DMS53 treated with DMSO at 0.1 percent for 48 hours (cell line): ENCODE data around the gene WFDC2.

Experiments
- DNase-seq: peaks from one replicate; lab custom pipeline; 2025; ENCODE audit not compliant: unreplicated experiment; lab: John Stamatoyannopoulos, UW

Gene WFDC2

GRCh38 chr20:45489083-45489531 lies 19.6 kb downstream of the WFDC2 start:
- DNase-seq: no peak

- no peak for DNase-seq
Observed at GRCh38 chr20:45495501-45495941, 26.0 kb downstream of the WFDC2 start.

DNA sequence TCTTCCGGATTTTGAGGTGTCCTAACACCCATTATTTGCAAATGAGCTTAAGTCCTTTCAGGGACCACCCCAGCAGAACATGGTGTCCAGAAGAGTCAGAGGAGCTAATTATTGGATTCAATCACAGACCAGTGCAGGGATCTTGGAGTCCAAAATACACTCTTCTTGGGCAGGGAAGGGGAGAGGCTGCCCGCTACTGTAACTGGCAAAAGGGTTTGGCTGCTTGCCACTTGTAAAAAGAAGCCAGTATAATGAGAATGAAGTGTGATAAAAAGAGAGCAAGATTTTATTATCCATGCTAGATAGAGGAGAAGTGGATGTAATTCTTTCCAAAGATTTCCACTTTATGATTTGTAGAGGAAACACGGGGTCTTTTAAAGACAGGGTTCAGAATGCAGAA lies 26.6 kb downstream of the WFDC2 start:
- DNase-seq: no peak

GRCh38 chr20:45497971-45498494 lies 28.5 kb downstream of the WFDC2 start:
- DNase-seq: no peak

- DNase-seq: no peak
Observed at GRCh38 chr20:45500022-45500421, 30.5 kb downstream of the WFDC2 start.

- no peak for DNase-seq
Observed at GRCh38 chr20:45501600-45501999, 32.0 kb downstream of the WFDC2 start.

DNA sequence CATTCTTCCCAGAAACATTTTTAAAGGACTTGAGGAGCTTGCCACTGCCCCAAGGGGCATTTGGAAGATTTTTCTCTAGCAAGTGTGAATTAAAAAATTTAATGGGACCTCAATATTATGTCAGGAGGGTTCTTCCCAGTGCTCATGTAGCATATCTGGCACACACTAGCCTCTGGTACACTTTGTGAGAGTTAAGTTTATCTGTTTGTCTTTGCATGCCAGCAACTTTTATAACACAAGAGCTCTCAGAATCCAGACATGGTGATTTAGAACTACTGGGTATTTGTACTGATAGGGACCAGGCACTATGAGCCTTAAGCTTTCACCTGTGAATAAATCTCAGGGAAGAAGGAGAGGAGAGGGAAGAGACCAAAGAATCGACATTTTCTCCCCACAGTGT lies 33.0 kb downstream of the WFDC2 start:
- no peak for DNase-seq

- no peak for DNase-seq
Observed at GRCh38 chr20:45503403-45503802, 33.9 kb downstream of the WFDC2 start.

GRCh38 chr20:45506398-45506797 lies 36.8 kb downstream of the WFDC2 start:
- DNase-seq: no peak

- DNase-seq: no peak
Observed at GRCh38 chr20:45507011-45507820, 37.7 kb downstream of the WFDC2 start.

DNA sequence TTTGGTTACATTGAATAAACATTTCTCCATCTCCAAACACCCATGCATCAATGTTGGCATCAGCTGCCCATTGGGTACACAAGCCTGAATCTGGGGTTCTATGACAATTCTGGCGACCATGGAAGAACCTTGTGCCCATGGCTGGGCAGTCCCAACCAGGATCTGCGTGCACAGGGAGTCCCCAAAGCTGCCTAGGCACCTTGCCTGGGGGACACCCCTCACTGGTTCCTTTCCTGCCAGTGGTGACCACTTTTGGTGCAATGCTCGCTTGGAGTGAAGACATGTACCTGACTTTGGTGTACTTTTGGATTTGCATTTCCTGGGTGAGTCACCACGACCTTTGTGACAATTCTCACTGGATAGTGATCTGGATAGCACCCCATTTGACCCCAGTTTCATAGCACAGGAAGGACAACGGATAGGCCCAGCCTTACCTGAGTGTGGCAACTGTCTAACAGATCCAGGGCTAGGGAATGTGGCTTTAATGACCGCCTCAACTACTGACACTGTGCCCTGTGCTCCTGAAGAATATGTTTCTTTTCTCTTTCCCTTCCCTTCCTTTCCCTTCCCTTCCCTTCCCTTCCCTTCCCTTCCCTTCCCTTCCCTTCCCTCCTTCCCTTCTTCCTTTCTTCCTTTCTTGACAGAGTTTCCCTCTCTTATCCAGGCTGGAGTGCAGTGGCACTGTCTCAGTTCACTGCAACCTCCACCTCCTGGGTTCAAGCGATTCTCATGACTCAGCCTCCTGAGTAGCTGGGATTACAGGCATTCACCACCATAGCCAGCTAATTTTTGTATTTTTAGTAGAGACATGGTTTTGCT lies 38.7 kb downstream of the WFDC2 start:
- DNase-seq: no peak

DNA sequence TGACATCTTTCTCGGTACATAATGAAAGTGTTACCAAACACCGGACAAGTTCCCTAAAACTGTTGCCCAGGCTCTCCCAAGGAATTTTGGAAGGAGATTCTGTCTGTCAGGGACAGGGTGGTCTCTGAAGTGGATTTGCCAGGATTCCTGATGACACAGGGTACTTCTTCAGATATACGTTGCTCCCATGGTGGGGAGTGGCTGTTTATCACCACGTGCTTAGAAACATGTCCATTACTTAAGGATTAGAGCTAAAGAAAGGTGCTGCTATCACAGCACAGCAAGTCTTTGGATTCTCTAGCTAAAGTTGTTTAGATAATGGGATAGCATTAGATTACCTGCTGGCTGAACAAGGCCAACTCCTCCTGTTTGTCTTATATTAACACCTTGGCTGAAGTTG lies 39.5 kb downstream of the WFDC2 start:
- DNase-seq: no peak

- DNase-seq: no peak
Observed at GRCh38 chr20:45510242-45510862, 40.8 kb downstream of the WFDC2 start.

GRCh38 chr20:45515147-45515913 lies 45.8 kb downstream of the WFDC2 start, which contains the start of gene SPINT3:
SPINT3 (minus strand) TSS chr20:45515622; CDS start chr20:45515608, 14 bp downstream.
- DNase-seq: no peak

GRCh38 chr20:45518282-45518681 lies 48.7 kb downstream of the WFDC2 start:
- DNase-seq: no peak

DNA sequence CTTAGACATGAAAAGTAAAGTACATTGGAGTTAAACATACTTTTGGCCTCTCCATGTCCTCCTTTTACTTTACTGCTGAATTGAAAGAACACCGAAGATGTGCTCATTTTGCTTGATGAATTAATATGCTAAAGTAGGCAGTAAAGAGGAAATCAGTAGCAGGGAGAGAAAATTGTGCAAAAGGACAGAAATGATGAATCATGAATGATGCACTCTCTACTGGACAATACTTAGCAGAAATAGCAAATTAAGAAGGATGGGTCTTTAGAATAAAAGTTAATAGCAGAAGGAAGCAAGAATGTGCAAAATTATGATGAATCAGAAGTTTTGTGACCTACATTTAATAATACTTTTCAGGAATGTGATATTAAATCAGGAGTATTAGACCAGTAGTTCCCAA lies 54.3 kb downstream of the WFDC2 start:
- no peak for DNase-seq

- DNase-seq: no peak
Observed at GRCh38 chr20:45527294-45527693, 57.7 kb downstream of the WFDC2 start.
